ENCODE measurements around the gene CDK5R2.

The CDK5R2 gene

DNA sequence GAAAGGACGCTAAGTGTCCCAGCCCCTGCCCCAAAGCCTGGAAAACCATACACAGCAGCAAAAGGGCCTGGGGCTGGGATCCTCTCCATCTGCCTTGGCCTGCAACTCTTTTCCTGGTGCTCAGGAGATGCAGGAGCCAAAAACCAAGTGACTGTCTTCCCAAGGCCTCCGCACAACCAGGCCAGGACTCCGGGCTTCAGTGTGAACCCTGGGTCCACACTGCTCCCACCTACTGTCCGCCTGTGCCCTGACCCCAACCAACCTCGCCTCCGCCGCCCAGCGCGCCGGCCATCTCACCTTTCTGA, 24.4 kb downstream of the CDK5R2 start:
- no peak overlapping the region for H3K4me3 ChIP-seq (ENCODE audit: low read depth, low read length)
- no peaks in the 10 kb centered on the region for H3K79me1 ChIP-seq (ENCODE audit: low read length)
- no CpG with 5 or more reads among the region's 10 CpGs for WGBS (ENCODE audit: extremely low coverage, insufficient coverage, insufficient read length)
- H3K4ac ChIP-seq (ENCODE audit: low read depth, low read length) = no peak overlapping the region
- peaks cover 2 to 4% of the 10 kb centered on the region in 2 experiments for H3K4me1 ChIP-seq (ENCODE audit: control insufficient read depth in 1 of 2, insufficient read depth in 2 of 2, low read length in 2 of 2)
- DNase-seq = no peak
- H3K9me3 ChIP-seq (ENCODE audit: insufficient read depth, low read depth, low read length) = peaks cover 2% of the 10 kb centered on the region
- no peak overlapping the region for H2BK120ac ChIP-seq (ENCODE audit: insufficient read depth, low read length, poor library complexity)
- H3K23ac ChIP-seq (ENCODE audit: low read length) = no peak overlapping the region
- H3K27ac ChIP-seq (ENCODE audit: low read depth, low read length) = no peak overlapping the region
- H3K18ac ChIP-seq (ENCODE audit: low read length) = no peak overlapping the region
- no peak overlapping the region for H2AK5ac ChIP-seq (ENCODE audit: low read length)
- H3K79me2 ChIP-seq (ENCODE audit: control insufficient read depth, insufficient read depth, low read length, poor library complexity) = no peaks in the 10 kb centered on the region
- peaks cover 77% of the 10 kb centered on the region for H3K27me3 ChIP-seq (ENCODE audit: insufficient read depth, low read length)
- H4K8ac ChIP-seq (ENCODE audit: low read depth, low read length) = no peak overlapping the region
- H3K36me3 ChIP-seq (ENCODE audit: control insufficient read depth in 1 of 2, insufficient read depth in 2 of 2, low read length in 2 of 2) = no peaks in the 10 kb centered on the region
- no peak overlapping the region for H4K12ac ChIP-seq (ENCODE audit: low read depth, low read length)
- no peak overlapping the region for H4K91ac ChIP-seq (ENCODE audit: low read depth, low read length)
- no peak overlapping the region for H2BK5ac ChIP-seq (ENCODE audit: low read depth, low read length, poor library complexity)
- H3K14ac ChIP-seq (ENCODE audit: low read length) = no peak overlapping the region
- no peak overlapping the region for H3K4me2 ChIP-seq (ENCODE audit: low read length)
- no peak overlapping the region for H3K9ac ChIP-seq (ENCODE audit: low read length)
- H2AFZ ChIP-seq (ENCODE audit: insufficient read depth, low read length, poor library complexity) = no peak overlapping the region
- no peak overlapping the region for H2BK12ac ChIP-seq (ENCODE audit: low read length)

DNA sequence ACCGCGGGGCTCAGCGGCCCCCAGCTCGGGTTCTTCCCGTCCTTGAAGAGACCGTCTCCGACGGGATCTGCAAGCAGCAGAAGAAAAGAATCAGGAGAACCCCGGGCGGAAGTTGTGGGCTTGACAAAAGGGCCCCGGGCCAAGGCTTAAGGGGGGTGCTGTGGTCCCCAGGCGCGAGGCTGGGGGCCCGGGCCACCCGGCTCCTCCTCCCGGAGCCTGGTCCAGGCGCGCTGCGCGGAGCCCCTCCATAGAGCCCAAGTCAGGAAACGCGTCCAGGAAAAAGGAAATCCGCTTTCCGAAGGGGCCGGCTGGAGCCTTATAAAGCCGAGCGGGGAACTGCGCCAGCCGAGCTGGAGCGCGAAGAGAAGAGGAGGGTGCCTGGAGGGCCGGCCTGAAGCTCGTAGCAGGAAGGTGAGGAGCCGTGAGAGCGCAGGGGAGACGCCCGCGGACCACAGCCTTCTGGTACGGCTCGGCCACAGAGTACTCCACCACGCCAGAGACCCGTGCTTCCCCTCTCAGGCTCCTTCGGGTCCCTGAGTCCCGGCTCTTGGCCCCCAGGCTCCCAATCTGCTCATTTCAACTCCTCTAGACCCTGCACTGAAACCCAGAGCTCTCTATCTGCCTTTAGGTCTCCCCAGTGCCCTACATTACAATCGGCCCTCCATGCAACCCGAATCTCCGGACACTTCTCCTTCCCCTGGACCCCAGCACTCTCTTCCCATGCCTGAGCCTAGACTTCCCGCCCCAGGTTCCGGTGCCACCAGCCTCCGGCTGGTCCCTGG, 25.0 kb downstream of the CDK5R2 start:
- Histone ChIP-seq H3K79me1 (ENCODE audit: low read length) (no peaks in the 10 kb centered on the region), H3K23ac (ENCODE audit: low read length) (no peak overlapping the region), H3K14ac (ENCODE audit: low read length) (no peak overlapping the region), H2BK12ac (ENCODE audit: low read length) (no peak overlapping the region), H4K91ac (ENCODE audit: low read depth, low read length) (no peak overlapping the region), H3K79me2 (ENCODE audit: control insufficient read depth, insufficient read depth, low read length, poor library complexity) (no peaks in the 10 kb centered on the region), H3K4me1 (ENCODE audit: control insufficient read depth in 1 of 2, insufficient read depth in 2 of 2, low read length in 2 of 2) (peaks cover 2 to 4% of the 10 kb centered on the region in 2 experiments), H3K9ac (ENCODE audit: low read length) (no peak overlapping the region), H3K4ac (ENCODE audit: low read depth, low read length) (no peak overlapping the region), H2BK5ac (ENCODE audit: low read depth, low read length, poor library complexity) (no peak overlapping the region), H2AFZ (ENCODE audit: insufficient read depth, low read length, poor library complexity) (no peak overlapping the region), H3K27me3 (ENCODE audit: insufficient read depth, low read length) (peaks cover 82% of the 10 kb centered on the region), H4K12ac (ENCODE audit: low read depth, low read length) (no peak overlapping the region), H4K8ac (ENCODE audit: low read depth, low read length) (no peak overlapping the region), H3K4me3 (ENCODE audit: low read depth, low read length) (no peak overlapping the region), H3K9me3 (ENCODE audit: insufficient read depth, low read depth, low read length) (peaks cover 3% of the 10 kb centered on the region), H3K18ac (ENCODE audit: low read length) (no peak overlapping the region), H2BK120ac (ENCODE audit: insufficient read depth, low read length, poor library complexity) (no peak overlapping the region), H2AK5ac (ENCODE audit: low read length) (no peak overlapping the region), H3K27ac (ENCODE audit: low read depth, low read length) (no peak overlapping the region), H3K4me2 (ENCODE audit: low read length) (peak overlapping the region; percentile 14), H3K36me3 (ENCODE audit: control insufficient read depth in 1 of 2, insufficient read depth in 2 of 2, low read length in 2 of 2) (no peaks in the 10 kb centered on the region)
- no CpG with 5 or more reads among the region's 50 CpGs for WGBS (ENCODE audit: extremely low coverage, insufficient coverage, insufficient read length)
- DNase-seq = no peak

GRCh38 chr2:218985021-218985324, 25.5 kb downstream of the CDK5R2 start, which contains the start of gene FEV:
FEV (minus strand) TSS chr2:218985184; CDS start chr2:218985075, 109 bp downstream.
- no peak within 1 kb of the TSS for H4K8ac ChIP-seq (ENCODE audit: low read depth, low read length)
- H3K36me3 ChIP-seq (ENCODE audit: control insufficient read depth in 1 of 2, insufficient read depth in 2 of 2, low read length in 2 of 2) = no peaks in the 10 kb centered on the region
- no peak for DNase-seq
- no peak within 1 kb of the TSS for H3K14ac ChIP-seq (ENCODE audit: low read length)
- no peak within 1 kb of the TSS for H2AK5ac ChIP-seq (ENCODE audit: low read length)
- no peak within 1 kb of the TSS for H2BK12ac ChIP-seq (ENCODE audit: low read length)
- no peak within 1 kb of the TSS for H3K9ac ChIP-seq (ENCODE audit: low read length)
- H3K23ac ChIP-seq (ENCODE audit: low read length) = no peak within 1 kb of the TSS
- H4K91ac ChIP-seq (ENCODE audit: low read depth, low read length) = no peak within 1 kb of the TSS
- H3K27ac ChIP-seq (ENCODE audit: low read depth, low read length) = no peak within 1 kb of the TSS
- no peak within 1 kb of the TSS for H2BK5ac ChIP-seq (ENCODE audit: low read depth, low read length, poor library complexity)
- H3K27me3 ChIP-seq (ENCODE audit: insufficient read depth, low read length) = peaks cover 85% of the 10 kb centered on the region
- peaks cover 0 to 2% of the 10 kb centered on the region in 2 experiments for H3K4me1 ChIP-seq (ENCODE audit: control insufficient read depth in 1 of 2, insufficient read depth in 2 of 2, low read length in 2 of 2)
- H3K79me1 ChIP-seq (ENCODE audit: low read length) = no peaks in the 10 kb centered on the region
- no peak within 1 kb of the TSS for H3K4me3 ChIP-seq (ENCODE audit: low read depth, low read length)
- WGBS (ENCODE audit: extremely low coverage, insufficient coverage, insufficient read length) = no CpG with 5 or more reads among the region's 32 CpGs
- no peaks in the 10 kb centered on the region for H3K79me2 ChIP-seq (ENCODE audit: control insufficient read depth, insufficient read depth, low read length, poor library complexity)
- H2AFZ ChIP-seq (ENCODE audit: insufficient read depth, low read length, poor library complexity) = no peak within 1 kb of the TSS
- H3K4ac ChIP-seq (ENCODE audit: low read depth, low read length) = no peak within 1 kb of the TSS
- no peak within 1 kb of the TSS for H3K18ac ChIP-seq (ENCODE audit: low read length)
- H2BK120ac ChIP-seq (ENCODE audit: insufficient read depth, low read length, poor library complexity) = no peak within 1 kb of the TSS
- peaks cover 3% of the 10 kb centered on the region for H3K9me3 ChIP-seq (ENCODE audit: insufficient read depth, low read depth, low read length)
- H3K4me2 ChIP-seq (ENCODE audit: low read length) = peak within 1 kb of the TSS; percentile 14
- no peak within 1 kb of the TSS for H4K12ac ChIP-seq (ENCODE audit: low read depth, low read length)

GRCh38 chr2:218985325-218986091, 26.0 kb downstream of the CDK5R2 start:
- no CpG with 5 or more reads among the region's 49 CpGs for WGBS (ENCODE audit: extremely low coverage, insufficient coverage, insufficient read length)

More at GRCh38 chr2:218985325-218986091, 26.0 kb downstream of the CDK5R2 start:
- no peak overlapping the region for H3K18ac ChIP-seq (ENCODE audit: low read length)
- peaks cover 3% of the 10 kb centered on the region for H3K9me3 ChIP-seq (ENCODE audit: insufficient read depth, low read depth, low read length)
- no peaks in the 10 kb centered on the region for H3K79me1 ChIP-seq (ENCODE audit: low read length)
- no peak overlapping the region for H3K4ac ChIP-seq (ENCODE audit: low read depth, low read length)
- no peak overlapping the region for H3K4me2 ChIP-seq (ENCODE audit: low read length)
- H3K23ac ChIP-seq (ENCODE audit: low read length) = no peak overlapping the region
- no peak for DNase-seq
- H3K79me2 ChIP-seq (ENCODE audit: control insufficient read depth, insufficient read depth, low read length, poor library complexity) = no peaks in the 10 kb centered on the region
- no peak overlapping the region for H3K9ac ChIP-seq (ENCODE audit: low read length)
- no peak overlapping the region for H3K4me3 ChIP-seq (ENCODE audit: low read depth, low read length)
- H4K8ac ChIP-seq (ENCODE audit: low read depth, low read length) = no peak overlapping the region
- H3K4me1 ChIP-seq (ENCODE audit: control insufficient read depth in 1 of 2, insufficient read depth in 2 of 2, low read length in 2 of 2) = peaks cover 0 to 2% of the 10 kb centered on the region in 2 experiments
- no peak overlapping the region for H2BK12ac ChIP-seq (ENCODE audit: low read length)
- no peaks in the 10 kb centered on the region for H3K36me3 ChIP-seq (ENCODE audit: control insufficient read depth in 1 of 2, insufficient read depth in 2 of 2, low read length in 2 of 2)
- no peak overlapping the region for H2BK5ac ChIP-seq (ENCODE audit: low read depth, low read length, poor library complexity)
- H2AK5ac ChIP-seq (ENCODE audit: low read length) = no peak overlapping the region
- H3K27me3 ChIP-seq (ENCODE audit: insufficient read depth, low read length) = peaks cover 91% of the 10 kb centered on the region
- H3K14ac ChIP-seq (ENCODE audit: low read length) = no peak overlapping the region
- H3K27ac ChIP-seq (ENCODE audit: low read depth, low read length) = no peak overlapping the region
- H2AFZ ChIP-seq (ENCODE audit: insufficient read depth, low read length, poor library complexity) = no peak overlapping the region
- H4K12ac ChIP-seq (ENCODE audit: low read depth, low read length) = no peak overlapping the region
- H4K91ac ChIP-seq (ENCODE audit: low read depth, low read length) = no peak overlapping the region
- H2BK120ac ChIP-seq (ENCODE audit: insufficient read depth, low read length, poor library complexity) = no peak overlapping the region
